Neural cell (in vitro differentiated cells): Measurements from ENCODE around the gene CACNA1C. TPM values are rescaled to one million over a fixed set of nuclear protein-coding genes. Genes with fewer than 3 reads are reported as not detected.
A peak's percentile ranks its signal among the peaks of the same experiment; 100 is the strongest.

Source experiments
- H2AFZ ChIP-seq: fragments of 200-600, 300-800 bp; sonication (generic), shearing (Covaris generic); 2 replicates; pipeline ENCODE4 v1.6.0; 2014; ENCODE audit warnings: low read depth, mild to moderate bottlenecking, antibody characterized with exemption, low read length, moderate library complexity
- H3F3A ChIP-seq: fragments of 200-600 bp; shearing (Covaris generic); 2 replicates; pipeline ENCODE4 v1.6.1; 2016; ENCODE audit warnings: mild to moderate bottlenecking, moderate library complexity, mixed read lengths, antibody characterized with exemption, low read length; ENCODE audit not compliant: insufficient read depth, poor library complexity, severe bottlenecking
- H3K27ac ChIP-seq: fragments of 200-600, 300-800 bp; sonication (generic), shearing (Covaris generic); 2 replicates; pipeline ENCODE4 v1.5.1; 2014; ENCODE audit warnings: mild to moderate bottlenecking, low read length, moderate library complexity
- H3K27me3 ChIP-seq: fragments of 300-800, 200-600 bp; sonication (generic), shearing (Covaris generic); 2 replicates; pipeline ENCODE4 v1.6.0; 2014; ENCODE audit warnings: mild to moderate bottlenecking, low read depth, low read length, moderate library complexity; ENCODE audit not compliant: insufficient read depth
- H3K36me3 ChIP-seq: fragments of 300-800, 200-600 bp; sonication (generic), shearing (Covaris generic); 2 replicates; pipeline ENCODE4 v1.5.1; 2014; ENCODE audit warnings: mild to moderate bottlenecking, antibody characterized with exemption, low read length, moderate library complexity; ENCODE audit not compliant: insufficient read depth
- H3K4me2 ChIP-seq: fragments of 300-800, 200-600 bp; sonication (generic), shearing (Covaris generic); 2 replicates; pipeline ENCODE4 v1.6.0; 2014; ENCODE audit warnings: mild to moderate bottlenecking, low read length
- H3K4me3 ChIP-seq: fragments of 300-800, 200-600 bp; sonication (generic), shearing (Covaris generic); 2 replicates; pipeline ENCODE4 v1.5.1; 2014; ENCODE audit warnings: mild to moderate bottlenecking, low read length, moderate library complexity
- H3K79me2 ChIP-seq: fragments of 200-600 bp; shearing (Covaris generic); replicated peaks from 2 replicates; pipeline ENCODE4 v1.6.0; 2014; ENCODE audit warnings: mild to moderate bottlenecking, low read length, moderate library complexity; ENCODE audit not compliant: insufficient read depth
- H3K9ac ChIP-seq: fragments of 300-800, 200-600 bp; sonication (generic), shearing (Covaris generic); 2 replicates; pipeline ENCODE4 v1.6.1; 2016; ENCODE audit warnings: mild to moderate bottlenecking, low read length, mixed read lengths
- H3K9me2 ChIP-seq: fragments of 200-600 bp; shearing (Covaris generic); 2 replicates; pipeline ENCODE4 v1.6.1; 2016; ENCODE audit warnings: mild to moderate bottlenecking, low read length, mixed read lengths; ENCODE audit not compliant: insufficient read depth
- H3K9me3 ChIP-seq: fragments of 200-600, 300-800 bp; sonication (generic), shearing (Covaris generic); 2 replicates; pipeline ENCODE4 v1.6.1; 2016; ENCODE audit warnings: mild to moderate bottlenecking, mixed run types, low read length, moderate library complexity, mixed read lengths
- H4K20me1 ChIP-seq: fragments of 200-600 bp; shearing (Covaris generic); 2 replicates; pipeline ENCODE4 v1.6.1; 2016; ENCODE audit warnings: mild to moderate bottlenecking, mixed run types; ENCODE audit not compliant: insufficient read depth
- CTCF ChIP-seq: fragments of 450-650 bp; IDR thresholded peaks from 2 replicates; pipeline ENCODE4 v1.5.1; 2014; ENCODE audit warnings: antibody characterized with exemption, mild to moderate bottlenecking, moderate library complexity; ENCODE audit not compliant: poor library complexity, severe bottlenecking
- EP300 ChIP-seq: fragments of 450-650 bp; conservative IDR thresholded peaks from 2 replicates; pipeline ENCODE4 v1.6.1; 2014; ENCODE audit warnings: antibody characterized with exemption, mild to moderate bottlenecking, moderate library complexity; ENCODE audit not compliant: poor library complexity, severe bottlenecking
- EZH2 ChIP-seq: fragments of 200-600, 300-800 bp; shearing (Covaris generic), sonication (generic); IDR thresholded peaks from 2 replicates; pipeline ENCODE4 v1.6.1; 2014; ENCODE audit warnings: antibody characterized with exemption, low read length, borderline replicate concordance, mild to moderate bottlenecking; ENCODE audit not compliant: insufficient read depth, poor library complexity, severe bottlenecking
- MXI1 ChIP-seq: fragments of 450-650 bp; conservative IDR thresholded peaks from 2 replicates; pipeline ENCODE4 v1.6.1; 2014; ENCODE audit warnings: antibody characterized with exemption, mild to moderate bottlenecking; ENCODE audit not compliant: poor library complexity, severe bottlenecking
- POLR2AphosphoS5 ChIP-seq: IDR thresholded peaks from 2 replicates; pipeline ENCODE4 v1.6.1; 2012
- RAD21 ChIP-seq: fragments of 450-650 bp; conservative IDR thresholded peaks from 2 replicates; pipeline ENCODE4 v1.6.1; 2014; ENCODE audit warnings: antibody characterized with exemption, mild to moderate bottlenecking, moderate library complexity
- REST ChIP-seq: IDR thresholded peaks from 2 replicates; pipeline ENCODE4 v1.6.1; 2012; ENCODE audit warnings: borderline replicate concordance
- SMC3 ChIP-seq: fragments of 450-650 bp; conservative IDR thresholded peaks from 2 replicates; pipeline ENCODE4 v1.6.1; 2014; ENCODE audit warnings: antibody characterized with exemption, mild to moderate bottlenecking, moderate library complexity; ENCODE audit not compliant: poor library complexity
- TAF1 ChIP-seq: IDR thresholded peaks from 2 replicates; pipeline ENCODE4 v1.6.1; 2012; ENCODE audit warnings: low read depth
- polyA plus RNA-seq: library from polyadenylated mRNA; depleted of rRNA; stranded (reverse); fragments of >200 nt; gene quantifications from 2 replicates; pipeline ENCODE4 v1.2.3, GENCODE V29; 2014

The CACNA1C gene
- polyA plus RNA-seq, 1 donor from 2014 or later = 9.7 TPM

GRCh38 chr12:2297658-2298057 is 244.9 kb downstream of the CACNA1C start:
- no peaks in the 10 kb centered on the region for H3K36me3 ChIP-seq
- peak overlapping the region; percentile 43 for H3K4me3 ChIP-seq
- no peak overlapping the region for H2AFZ ChIP-seq
- H3F3A ChIP-seq = no peaks in the 10 kb centered on the region
- no peaks in the 10 kb centered on the region for H4K20me1 ChIP-seq
- no peaks in the 10 kb centered on the region for H3K9me3 ChIP-seq
- peak overlapping the region; percentile 80 for H3K27ac ChIP-seq
- H3K4me2 ChIP-seq = peak overlapping the region; percentile 41
- H3K79me2 ChIP-seq = no peaks in the 10 kb centered on the region
- peak overlapping the region; percentile 42 for H3K9ac ChIP-seq
- no peaks in the 10 kb centered on the region for H3K9me2 ChIP-seq
- H3K27me3 ChIP-seq = no peaks in the 10 kb centered on the region
- TF ChIP-seq CTCF (no peak), POLR2AphosphoS5 (no peak), REST (no peak), RAD21 (no peak), EZH2 (no peak), MXI1 (no peak), EP300 (no peak), TAF1 (no peak)

- Histone ChIP-seq H3K9me2 (no peaks in the 10 kb centered on the region), H3K9me3 (no peaks in the 10 kb centered on the region), H4K20me1 (no peaks in the 10 kb centered on the region), H3F3A (no peaks in the 10 kb centered on the region), H3K27ac (no peak overlapping the region), H3K9ac (no peak overlapping the region), H3K79me2 (no peaks in the 10 kb centered on the region), H3K36me3 (no peaks in the 10 kb centered on the region), H3K4me2 (no peak overlapping the region), H2AFZ (no peak overlapping the region), H3K4me3 (no peak overlapping the region), H3K27me3 (no peaks in the 10 kb centered on the region)
- no peak for TF ChIP-seq EP300
- TF ChIP-seq CTCF = no peak
- no peak for TF ChIP-seq MXI1
- TF ChIP-seq POLR2AphosphoS5 = no peak
- no peak for TF ChIP-seq RAD21
- TF ChIP-seq EZH2 = no peak
- no peak for TF ChIP-seq REST
- TF ChIP-seq TAF1 = no peak
- no peak for TF ChIP-seq SMC3
These were observed 245.9 kb downstream of the CACNA1C start for GRCh38 chr12:2298556-2299200.
